ENCODE data around the gene TDRD10. TPM values are rescaled to one million over a fixed set of nuclear protein-coding genes. Genes with fewer than 3 reads are reported as not detected.

The TDRD10 gene
- polyA plus RNA-seq, 3 donors = not detected

- TF ChIP-seq, protein P1, sequence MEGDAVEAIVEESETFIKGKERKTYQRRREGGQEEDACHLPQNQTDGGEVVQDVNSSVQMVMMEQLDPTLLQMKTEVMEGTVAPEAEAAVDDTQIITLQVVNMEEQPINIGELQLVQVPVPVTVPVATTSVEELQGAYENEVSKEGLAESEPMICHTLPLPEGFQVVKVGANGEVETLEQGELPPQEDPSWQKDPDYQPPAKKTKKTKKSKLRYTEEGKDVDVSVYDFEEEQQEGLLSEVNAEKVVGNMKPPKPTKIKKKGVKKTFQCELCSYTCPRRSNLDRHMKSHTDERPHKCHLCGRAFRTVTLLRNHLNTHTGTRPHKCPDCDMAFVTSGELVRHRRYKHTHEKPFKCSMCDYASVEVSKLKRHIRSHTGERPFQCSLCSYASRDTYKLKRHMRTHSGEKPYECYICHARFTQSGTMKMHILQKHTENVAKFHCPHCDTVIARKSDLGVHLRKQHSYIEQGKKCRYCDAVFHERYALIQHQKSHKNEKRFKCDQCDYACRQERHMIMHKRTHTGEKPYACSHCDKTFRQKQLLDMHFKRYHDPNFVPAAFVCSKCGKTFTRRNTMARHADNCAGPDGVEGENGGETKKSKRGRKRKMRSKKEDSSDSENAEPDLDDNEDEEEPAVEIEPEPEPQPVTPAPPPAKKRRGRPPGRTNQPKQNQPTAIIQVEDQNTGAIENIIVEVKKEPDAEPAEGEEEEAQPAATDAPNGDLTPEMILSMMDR (IDR thresholded peaks at IDR 0.05) = no peak
- Histone ChIP-seq H2AFZ (ENCODE audit: insufficient read depth, low read depth, low read length, poor library complexity, severe bottlenecking) (peak overlapping the region; percentile 70), H3K79me2 (ENCODE audit: insufficient read depth, low read length) (no peaks in the 10 kb centered on the region), H3K9ac (ENCODE audit: insufficient read depth, low read length, poor library complexity, severe bottlenecking) (no peak overlapping the region), H3K27me3 (ENCODE audit: control insufficient read depth in 2 of 2, insufficient read depth in 2 of 2, low read length in 2 of 2) (peaks cover 55 to 66% of the 10 kb centered on the region in 2 donors), H3K4me1 (ENCODE audit: control insufficient read depth in 1 of 2, insufficient read depth in 2 of 2, low read length in 2 of 2) (peaks cover 18 to 25% of the 10 kb centered on the region in 2 donors), H3K36me3 (replicated peaks in 1 of 2; ENCODE audit: control insufficient read depth in 1 of 2, insufficient read depth in 2 of 2, low read length in 2 of 2) (no peaks in the 10 kb centered on the region), H3K4me3 (replicated peaks in 1 of 3; ENCODE audit: low read depth in 2 of 3, low read length in 3 of 3) (peak overlapping the region in 2 of 3 experiments; percentile 36 to 69), H3K9me3 (replicated peaks in 1 of 2; ENCODE audit: control insufficient read depth in 1 of 2, insufficient read depth in 1 of 2, low read length in 2 of 2) (peaks cover 6 to 17% of the 10 kb centered on the region in 2 donors), H3K4me2 (replicated peaks; ENCODE audit: extremely low read depth, low read length, poor library complexity, severe bottlenecking) (peak overlapping the region; percentile 82), H4K20me1 (ENCODE audit: insufficient read depth, low read length) (no peaks in the 10 kb centered on the region), H3K27ac (ENCODE audit: low read depth in 1 of 2, low read length in 2 of 2) (no peak overlapping the region)
- Mint-ChIP-seq H3K4me1 (peaks cover 18% of the 10 kb centered on the region), H3K27ac (no peak overlapping the region), H3K4me3 (peak overlapping the region; percentile 62 to 87), H3K9me3 (peaks cover 3 to 28% (median 18%) of the 10 kb centered on the region in 7 donors), H3K36me3 (peaks cover 7 to 12% of the 10 kb centered on the region in 2 donors), H3K27me3 (ENCODE audit: low read depth in 3 of 3) (peaks cover 51 to 80% (median 52%) of the 10 kb centered on the region in 3 donors)
- intact Hi-C loops (cut with micrococcal nuclease) = no loop called here
- 18% methylated on average over 54 of the region's 54 CpGs for WGBS (ENCODE audit: insufficient coverage)
- peak in 1 of 3 donors; percentile 20 for DNase-seq
These were observed 475 bp upstream of the TDRD10 start for GRCh38 chr1:154501423-154502065.

DNA sequence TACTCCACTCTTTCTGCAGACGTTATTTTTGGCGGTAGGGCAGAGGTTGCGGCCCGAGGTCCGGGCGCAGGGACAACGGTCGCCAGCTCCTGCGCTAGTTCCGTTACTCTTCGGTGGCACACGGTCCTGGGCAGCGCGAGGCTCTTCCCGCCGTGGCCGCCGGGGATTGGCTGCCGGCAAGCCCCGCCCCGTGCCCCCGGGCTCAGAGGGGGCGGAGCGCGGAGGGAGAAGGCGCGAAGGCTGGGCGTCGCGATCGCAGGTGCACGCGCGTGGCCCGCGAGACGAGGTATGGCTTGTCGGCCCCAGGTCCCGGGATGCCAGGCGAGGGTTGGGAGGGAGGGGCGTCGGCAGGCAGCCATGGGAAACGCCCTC, 711 bp downstream of the TDRD10 start:
- peak overlapping the region; percentile 70 for H2AFZ ChIP-seq (ENCODE audit: insufficient read depth, low read depth, low read length, poor library complexity, severe bottlenecking)
- no peak for DNase-seq
- intact Hi-C loops (cut with micrococcal nuclease) = no loop called here
- H3K9me3 ChIP-seq (replicated peaks in 1 of 2; ENCODE audit: control insufficient read depth in 1 of 2, insufficient read depth in 1 of 2, low read length in 2 of 2) = peaks cover 6 to 17% of the 10 kb centered on the region in 2 donors
- H3K79me2 ChIP-seq (ENCODE audit: insufficient read depth, low read length) = no peaks in the 10 kb centered on the region
- H4K20me1 ChIP-seq (ENCODE audit: insufficient read depth, low read length) = no peaks in the 10 kb centered on the region
- H3K36me3 Mint-ChIP-seq = peaks cover 7 to 12% of the 10 kb centered on the region in 2 donors
- peak overlapping the region; percentile 73 to 87 for H3K4me3 Mint-ChIP-seq
- peaks cover 3 to 29% (median 18%) of the 10 kb centered on the region in 7 donors for H3K9me3 Mint-ChIP-seq
- H3K27ac Mint-ChIP-seq = no peak overlapping the region
- H3K4me3 ChIP-seq (replicated peaks in 1 of 3; ENCODE audit: low read depth in 2 of 3, low read length in 3 of 3) = peak overlapping the region in 1 of 3 experiments; percentile 69
- H3K4me1 Mint-ChIP-seq = peaks cover 10% of the 10 kb centered on the region
- TF ChIP-seq, protein P1 (IDR thresholded peaks at IDR 0.05) = no peak
- H3K4me1 ChIP-seq (ENCODE audit: control insufficient read depth in 1 of 2, insufficient read depth in 2 of 2, low read length in 2 of 2) = peaks cover 11 to 18% of the 10 kb centered on the region in 2 donors
- H3K9ac ChIP-seq (ENCODE audit: insufficient read depth, low read length, poor library complexity, severe bottlenecking) = no peak overlapping the region
- peak overlapping the region; percentile 82 for H3K4me2 ChIP-seq (replicated peaks; ENCODE audit: extremely low read depth, low read length, poor library complexity, severe bottlenecking)
- H3K27me3 Mint-ChIP-seq (ENCODE audit: low read depth in 3 of 3) = peaks cover 60 to 90% (median 60%) of the 10 kb centered on the region in 3 donors
- peaks cover 55 to 76% of the 10 kb centered on the region in 2 donors for H3K27me3 ChIP-seq (ENCODE audit: control insufficient read depth in 2 of 2, insufficient read depth in 2 of 2, low read length in 2 of 2)
- WGBS (ENCODE audit: insufficient coverage) = 16% methylated on average over 38 of the region's 43 CpGs
- H3K27ac ChIP-seq (ENCODE audit: low read depth in 1 of 2, low read length in 2 of 2) = no peak overlapping the region
- H3K36me3 ChIP-seq (replicated peaks in 1 of 2; ENCODE audit: control insufficient read depth in 1 of 2, insufficient read depth in 2 of 2, low read length in 2 of 2) = no peaks in the 10 kb centered on the region
